ENCODE data around the gene SUMF2.
A peak's percentile ranks its signal among the peaks of the same experiment; 100 is the strongest.
"Not testable (repeated sequence)": the region's sequence is repeated elsewhere in the genome, so short reads cannot be mapped to it uniquely, and the experiment has no call there.

Gene SUMF2

DNA sequence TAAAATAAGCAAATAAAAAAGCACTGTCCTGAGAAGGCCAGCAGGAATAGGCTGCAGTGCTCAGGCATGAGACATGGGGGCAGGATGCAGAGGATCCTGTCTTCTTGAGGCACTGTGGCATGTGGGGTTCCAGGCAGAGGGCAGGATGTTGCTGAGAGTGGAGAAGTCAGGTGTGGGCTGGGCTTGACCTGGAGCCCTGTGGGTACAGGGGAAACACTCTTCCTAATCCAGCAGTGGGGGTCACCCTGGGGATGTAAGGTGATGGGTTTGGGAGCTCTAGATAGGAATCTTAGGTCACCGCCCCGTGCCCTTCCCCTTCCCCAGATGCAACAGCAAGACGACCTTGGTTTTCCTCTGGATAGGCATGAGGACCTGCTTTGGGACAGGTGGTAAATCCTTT is 13.6 kb downstream of the SUMF2 start:
- no peak for DNase-seq (ENCODE audit: low read depth in 2 of 2)
- no peak overlapping the region for H3K4me3 ChIP-seq (replicated peaks in 1 of 2; ENCODE audit: low read depth in 2 of 2, low read length in 2 of 2)
- TF ChIP-seq, protein P1, sequence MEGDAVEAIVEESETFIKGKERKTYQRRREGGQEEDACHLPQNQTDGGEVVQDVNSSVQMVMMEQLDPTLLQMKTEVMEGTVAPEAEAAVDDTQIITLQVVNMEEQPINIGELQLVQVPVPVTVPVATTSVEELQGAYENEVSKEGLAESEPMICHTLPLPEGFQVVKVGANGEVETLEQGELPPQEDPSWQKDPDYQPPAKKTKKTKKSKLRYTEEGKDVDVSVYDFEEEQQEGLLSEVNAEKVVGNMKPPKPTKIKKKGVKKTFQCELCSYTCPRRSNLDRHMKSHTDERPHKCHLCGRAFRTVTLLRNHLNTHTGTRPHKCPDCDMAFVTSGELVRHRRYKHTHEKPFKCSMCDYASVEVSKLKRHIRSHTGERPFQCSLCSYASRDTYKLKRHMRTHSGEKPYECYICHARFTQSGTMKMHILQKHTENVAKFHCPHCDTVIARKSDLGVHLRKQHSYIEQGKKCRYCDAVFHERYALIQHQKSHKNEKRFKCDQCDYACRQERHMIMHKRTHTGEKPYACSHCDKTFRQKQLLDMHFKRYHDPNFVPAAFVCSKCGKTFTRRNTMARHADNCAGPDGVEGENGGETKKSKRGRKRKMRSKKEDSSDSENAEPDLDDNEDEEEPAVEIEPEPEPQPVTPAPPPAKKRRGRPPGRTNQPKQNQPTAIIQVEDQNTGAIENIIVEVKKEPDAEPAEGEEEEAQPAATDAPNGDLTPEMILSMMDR (IDR thresholded peaks at IDR 0.05; ENCODE audit: low read depth, low read length): no peak

DNA sequence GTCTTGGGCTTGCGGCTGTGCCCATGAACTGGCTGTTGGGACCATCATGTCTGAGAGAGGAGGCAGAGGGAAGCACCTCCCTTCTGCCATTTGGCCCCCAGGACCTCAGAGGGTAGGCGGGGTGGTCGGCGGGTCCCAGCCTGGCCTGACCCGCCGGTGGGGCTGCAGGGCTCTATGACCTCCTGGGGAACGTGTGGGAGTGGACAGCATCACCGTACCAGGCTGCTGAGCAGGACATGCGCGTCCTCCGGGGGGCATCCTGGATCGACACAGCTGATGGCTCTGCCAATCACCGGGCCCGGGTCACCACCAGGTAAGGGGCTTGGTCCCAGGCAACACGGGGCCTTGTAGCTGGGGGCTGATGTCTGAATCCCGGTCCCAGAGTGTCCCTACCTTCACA is 14.1 kb downstream of the SUMF2 start:
- DNase-seq (ENCODE audit: low read depth in 2 of 2): no peak
- TF ChIP-seq, protein P1 (IDR thresholded peaks at IDR 0.05; ENCODE audit: low read depth, low read length): no peak
- no peak overlapping the region for H3K4me3 ChIP-seq (replicated peaks in 1 of 2; ENCODE audit: low read depth in 2 of 2, low read length in 2 of 2)

DNA sequence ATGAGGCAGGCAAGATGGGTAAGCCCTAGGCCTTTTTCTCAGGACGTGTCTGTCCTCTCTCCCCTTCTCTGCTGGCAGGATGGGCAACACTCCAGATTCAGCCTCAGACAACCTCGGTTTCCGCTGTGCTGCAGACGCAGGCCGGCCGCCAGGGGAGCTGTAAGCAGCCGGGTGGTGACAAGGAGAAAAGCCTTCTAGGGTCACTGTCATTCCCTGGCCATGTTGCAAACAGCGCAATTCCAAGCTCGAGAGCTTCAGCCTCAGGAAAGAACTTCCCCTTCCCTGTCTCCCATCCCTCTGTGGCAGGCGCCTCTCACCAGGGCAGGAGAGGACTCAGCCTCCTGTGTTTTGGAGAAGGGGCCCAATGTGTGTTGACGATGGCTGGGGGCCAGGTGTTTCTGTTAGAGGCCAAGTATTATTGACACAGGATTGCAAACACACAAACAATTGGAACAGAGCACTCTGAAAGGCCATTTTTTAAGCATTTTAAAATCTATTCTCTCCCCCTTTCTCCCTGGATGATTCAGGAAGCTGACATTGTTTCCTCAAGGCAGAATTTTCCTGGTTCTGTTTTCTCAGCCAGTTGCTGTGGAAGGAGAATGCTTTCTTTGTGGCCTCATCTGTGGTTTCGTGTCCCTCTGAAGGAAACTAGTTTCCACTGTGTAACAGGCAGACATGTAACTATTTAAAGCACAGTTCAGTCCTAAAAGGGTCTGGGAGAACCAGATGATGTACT is 15.5 kb downstream of the SUMF2 start:
- TF ChIP-seq, protein P1 (IDR thresholded peaks at IDR 0.05; ENCODE audit: low read depth, low read length): peak; percentile 94
- H3K4me3 ChIP-seq (replicated peaks in 1 of 2; ENCODE audit: low read depth in 2 of 2, low read length in 2 of 2): no peak overlapping the region
- DNase-seq (ENCODE audit: low read depth in 2 of 2): peak; percentile 79 to 84

GRCh38 chr7:56080726-56081435 is 16.8 kb downstream of the SUMF2 start:
- not testable (repeated sequence) for DNase-seq (ENCODE audit: low read depth in 2 of 2); H3K4me3 ChIP-seq (replicated peaks in 1 of 2; ENCODE audit: low read depth in 2 of 2, low read length in 2 of 2)

DNA sequence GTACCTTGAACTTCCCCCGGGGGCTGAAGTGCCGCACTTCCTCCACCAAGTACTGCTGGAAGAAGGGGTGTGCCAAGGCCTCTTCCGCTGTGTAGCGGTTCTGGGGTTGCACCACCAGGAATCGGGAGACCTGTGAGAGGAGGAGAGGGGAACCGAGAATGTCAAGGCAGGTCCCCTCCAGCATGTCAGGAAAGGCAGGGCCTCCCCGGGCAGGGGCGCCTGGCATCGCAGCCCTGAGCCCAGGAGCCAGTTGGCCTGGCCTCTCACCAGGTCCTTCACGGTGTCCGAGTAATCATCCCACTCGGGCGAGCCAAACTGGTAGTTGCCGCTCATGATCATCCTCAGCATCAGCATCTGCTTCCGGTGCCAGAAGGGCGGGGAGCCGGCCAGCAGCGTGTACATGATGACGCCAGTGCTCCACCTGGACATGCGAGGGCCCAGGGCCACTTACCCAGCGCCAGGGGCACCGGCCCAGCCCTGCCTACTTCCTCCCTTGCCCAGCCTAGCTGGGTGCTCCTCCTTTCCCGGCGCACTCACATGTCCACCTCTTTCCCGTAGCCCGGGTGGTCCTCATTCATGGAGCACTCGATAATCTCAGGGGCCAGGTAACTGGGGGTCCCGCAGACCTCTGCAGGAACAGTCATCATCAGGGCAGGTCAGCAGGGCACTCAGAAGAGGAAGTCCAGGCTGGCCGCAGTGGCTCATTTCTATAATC is 17.7 kb downstream of the SUMF2 start:
- no peak overlapping the region for H3K4me3 ChIP-seq (replicated peaks in 1 of 2; ENCODE audit: low read depth in 2 of 2, low read length in 2 of 2)
- TF ChIP-seq, protein P1 (IDR thresholded peaks at IDR 0.05; ENCODE audit: low read depth, low read length): no peak
- DNase-seq (ENCODE audit: low read depth in 2 of 2): no peak

DNA sequence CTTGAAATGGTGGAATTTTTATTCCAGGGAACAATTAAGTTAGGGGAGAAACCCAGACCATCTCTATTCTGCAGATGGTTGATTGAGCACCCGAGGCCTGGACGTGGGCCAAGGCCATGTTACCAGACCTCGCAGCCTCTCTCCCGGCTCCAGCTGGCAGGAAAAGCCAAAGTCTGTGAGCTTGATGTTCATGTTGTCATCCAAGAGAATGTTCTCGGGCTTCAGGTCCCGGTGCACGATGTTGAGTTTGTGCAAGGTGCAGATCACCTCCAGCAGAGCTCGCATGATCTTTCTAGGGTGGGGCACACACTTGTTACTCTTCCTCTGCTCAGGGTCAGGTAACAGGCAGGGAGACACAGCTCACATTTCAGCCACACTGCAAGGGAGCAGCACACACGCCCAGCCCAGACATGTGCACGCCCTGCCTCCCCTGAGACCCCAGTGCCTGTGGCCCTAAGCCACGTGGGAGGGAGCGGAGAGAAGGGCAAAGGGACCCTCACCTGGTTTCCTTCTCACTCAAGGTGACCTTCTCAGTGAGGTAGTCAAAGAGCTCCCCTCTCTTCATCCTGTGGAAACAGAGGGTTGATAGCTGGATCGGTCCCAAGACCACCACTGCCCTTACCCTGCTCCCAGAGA is 19.2 kb downstream of the SUMF2 start:
- TF ChIP-seq, protein P1 (IDR thresholded peaks at IDR 0.05; ENCODE audit: low read depth, low read length): no peak
- DNase-seq (ENCODE audit: low read depth in 2 of 2): no peak
- no peak overlapping the region for H3K4me3 ChIP-seq (replicated peaks in 1 of 2; ENCODE audit: low read depth in 2 of 2, low read length in 2 of 2)

DNA sequence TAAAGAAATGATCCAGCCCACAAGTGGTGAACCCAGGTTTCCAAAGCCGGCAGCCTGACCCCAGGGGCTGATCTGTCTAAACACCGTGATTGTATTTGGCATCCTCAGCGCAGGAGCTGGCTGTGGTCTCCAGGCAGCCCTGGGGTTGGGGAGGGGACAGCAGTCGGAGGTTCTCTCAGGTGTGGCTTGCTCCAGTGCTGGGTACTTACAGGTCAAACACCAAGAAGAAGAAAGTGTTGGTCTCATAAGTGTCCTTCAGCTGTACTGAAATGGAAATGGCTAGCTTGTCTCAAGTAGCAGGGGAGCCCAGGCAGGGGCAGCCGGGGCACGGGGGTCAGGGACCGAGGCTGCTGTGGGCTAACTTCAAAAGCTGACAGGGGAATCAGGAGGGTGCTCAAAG is 22.7 kb downstream of the SUMF2 start:
- TF ChIP-seq, protein P1 (IDR thresholded peaks at IDR 0.05; ENCODE audit: low read depth, low read length): no peak

More for the DNA sequence above, 22.7 kb downstream of the SUMF2 start:
- no peak overlapping the region for H3K4me3 ChIP-seq (replicated peaks in 1 of 2; ENCODE audit: low read depth in 2 of 2, low read length in 2 of 2)
- DNase-seq (ENCODE audit: low read depth in 2 of 2): no peak

Measured in cardiac fibroblast (primary cell).